HEK293 (cell line): ENCODE data around the gene LBX1.

Source experiments
- CTCF ChIA-PET: fragments of 350-600 bp; formaldehyde crosslinking; extraction: SDS; loops from one replicate; lab custom pipeline; 2021; ENCODE audit warnings: antibody characterized with exemption; lab: Yijun Ruan, JAX
- POLR2A ChIA-PET: fragments of 300-600 bp; formaldehyde crosslinking; extraction: SDS; loops from one replicate; lab custom pipeline; 2020; ENCODE audit warnings: antibody characterized with exemption, inconsistent platforms; lab: Yijun Ruan, JAX
- H3K27ac ChIP-seq: fragments of 200-500 bp; sonication (Bioruptor generic); 2 replicates; pipeline ENCODE4 v1.5.1; 2014; ENCODE audit warnings: low read depth, low read length, control low read depth, inconsistent platforms; ENCODE audit errors: extremely low read depth
- H3K36me3 ChIP-seq, 2 experiments: fragments of 200-500 bp in 1 of 2; sonication (Bioruptor generic) in 1 of 2; 1 replicate in 1 of 2; 2 replicates in 1 of 2; pipeline ENCODE4 v1.5.1; 2014 to 2017; ENCODE audit warnings: inconsistent platforms in 2 of 2, low read length in 2 of 2; ENCODE audit not compliant: control insufficient read depth in 2 of 2, insufficient read depth in 1 of 2
- H3K4me1 ChIP-seq: fragments of 200-500 bp; sonication (Bioruptor generic); 2 replicates; pipeline ENCODE4 v1.5.1; 2014; ENCODE audit warnings: mild to moderate bottlenecking, low read length, inconsistent platforms; ENCODE audit not compliant: control insufficient read depth, insufficient read depth
- H3K4me3 ChIP-seq: 2 replicates; pipeline ENCODE4 v1.5.1; 2011; ENCODE audit warnings: low read depth, mild to moderate bottlenecking, control low read depth, low read length, moderate library complexity
- H3K9me3 ChIP-seq: fragments of 200-500 bp; sonication (Bioruptor generic); 2 replicates; pipeline ENCODE4 v1.5.1; 2014; ENCODE audit warnings: low read depth, low read length, inconsistent platforms; ENCODE audit not compliant: control insufficient read depth, insufficient read depth
- GLI2 ChIP-seq: fragments of 450-650 bp; formaldehyde crosslinking; IDR thresholded peaks from 2 replicates; pipeline ENCODE4; 2017; ENCODE audit warnings: missing biosample characterization, missing genetic modification characterization, low read depth, borderline replicate concordance
- IKZF3 ChIP-seq: fragments of 450-650 bp; IDR thresholded peaks from 2 replicates; pipeline ENCODE4 v1.5.0; 2018; ENCODE audit warnings: missing biosample characterization, mild to moderate bottlenecking, missing genetic modification characterization, moderate library complexity
- KLF10 ChIP-seq: fragments of 450-650 bp; IDR thresholded peaks from 2 replicates; pipeline ENCODE4 v1.5.1; 2018; ENCODE audit warnings: missing biosample characterization, mild to moderate bottlenecking, missing genetic modification characterization
- PRDM6 ChIP-seq: fragments of 450-650 bp; formaldehyde crosslinking; IDR thresholded peaks from 2 replicates; pipeline ENCODE4 v1.5.1; 2017; ENCODE audit warnings: missing biosample characterization, missing genetic modification characterization
- SETDB1 ChIP-seq: IDR thresholded peaks from one replicate; pipeline ENCODE4 v1.6.1; 2017; ENCODE audit warnings: mild to moderate bottlenecking, low read length, moderate library complexity, mixed read lengths; ENCODE audit not compliant: insufficient read length
- ZBTB1 ChIP-seq: fragments of 450-650 bp; formaldehyde crosslinking; IDR thresholded peaks from 2 replicates; pipeline ENCODE4 v1.5.1; 2016; ENCODE audit warnings: missing biosample characterization, missing genetic modification characterization
- ZBTB6 ChIP-seq: fragments of 450-650 bp; formaldehyde crosslinking; IDR thresholded peaks from 2 replicates; pipeline ENCODE4 v1.5.1; 2017; ENCODE audit warnings: missing biosample characterization, missing genetic modification characterization
- ZBTB8A ChIP-seq: fragments of 450-650 bp; formaldehyde crosslinking; IDR thresholded peaks from 2 replicates; pipeline ENCODE4 v1.5.1; 2016; ENCODE audit warnings: missing biosample characterization, missing genetic modification characterization
- ZFP3 ChIP-seq: fragments of 450-650 bp; formaldehyde crosslinking; IDR thresholded peaks from 2 replicates; pipeline ENCODE4 v1.5.1; 2016; ENCODE audit warnings: low read depth, missing biosample characterization, missing genetic modification characterization
- ZFP37 ChIP-seq: fragments of 450-650 bp; formaldehyde crosslinking; IDR thresholded peaks from 2 replicates; pipeline ENCODE4 v1.5.1; 2016; ENCODE audit warnings: missing biosample characterization, missing genetic modification characterization
- ZNF133 ChIP-seq: fragments of 450-650 bp; formaldehyde crosslinking; IDR thresholded peaks from 2 replicates; pipeline ENCODE4 v1.5.1; 2016; ENCODE audit warnings: missing biosample characterization, missing genetic modification characterization
- ZNF174 ChIP-seq: fragments of 450-650 bp; formaldehyde crosslinking; IDR thresholded peaks from 2 replicates; pipeline ENCODE4 v1.5.0; 2017; ENCODE audit warnings: missing biosample characterization, mild to moderate bottlenecking, missing genetic modification characterization
- ZNF175 ChIP-seq: fragments of 450-650 bp; formaldehyde crosslinking; IDR thresholded peaks from 2 replicates; pipeline ENCODE4 v1.5.1; 2016; ENCODE audit warnings: missing biosample characterization, missing genetic modification characterization
- ZNF211 ChIP-seq: fragments of 450-650 bp; formaldehyde crosslinking; IDR thresholded peaks from 2 replicates; pipeline ENCODE4 v1.5.1; 2016; ENCODE audit warnings: low read depth, missing biosample characterization, missing genetic modification characterization
- ZNF274 ChIP-seq, 2 experiments: fragments of 200-500 bp in 1 of 2; fragments of 450-650 bp in 1 of 2; sonication (Bioruptor generic) in 1 of 2; formaldehyde crosslinking in 1 of 2; IDR thresholded peaks; 2 replicates each; pipeline versions ENCODE4 v1.5.1 to v1.6.1; 2014 to 2016; ENCODE audit warnings: borderline replicate concordance in 1 of 2, inconsistent platforms in 1 of 2, low read length in 1 of 2, missing biosample characterization in 1 of 2, missing genetic modification characterization in 1 of 2
- ZNF335 ChIP-seq: fragments of 450-650 bp; formaldehyde crosslinking; conservative IDR thresholded peaks from 2 replicates; pipeline ENCODE4 v1.5.1; 2016; ENCODE audit warnings: missing biosample characterization, missing genetic modification characterization
- ZNF366 ChIP-seq: fragments of 450-650 bp; formaldehyde crosslinking; conservative IDR thresholded peaks from 2 replicates; pipeline ENCODE4 v1.5.1; 2016; ENCODE audit warnings: missing biosample characterization, missing genetic modification characterization
- ZNF394 ChIP-seq: fragments of 450-650 bp; formaldehyde crosslinking; IDR thresholded peaks from 2 replicates; pipeline ENCODE4 v1.5.1; 2016; ENCODE audit warnings: missing biosample characterization, missing genetic modification characterization, mild to moderate bottlenecking, moderate library complexity, borderline replicate concordance
- ZNF529 ChIP-seq: fragments of 450-650 bp; formaldehyde crosslinking; IDR thresholded peaks from 2 replicates; pipeline ENCODE4 v1.5.1; 2017; ENCODE audit warnings: missing genetic modification characterization, missing biosample characterization; ENCODE audit not compliant: insufficient replicate concordance
- ZNF639 ChIP-seq: fragments of 450-650 bp; formaldehyde crosslinking; IDR thresholded peaks from 2 replicates; pipeline ENCODE4 v1.5.1; 2016; ENCODE audit warnings: missing biosample characterization, missing genetic modification characterization
- ZNF701 ChIP-seq: fragments of 450-650 bp; formaldehyde crosslinking; IDR thresholded peaks from 2 replicates; pipeline ENCODE4 v1.5.1; 2016; ENCODE audit warnings: missing biosample characterization, missing genetic modification characterization
- ZNF747 ChIP-seq: fragments of 450-650 bp; formaldehyde crosslinking; IDR thresholded peaks from 2 replicates; pipeline ENCODE4 v1.5.1; 2016; ENCODE audit warnings: missing biosample characterization, missing genetic modification characterization
- ZNF76 ChIP-seq: fragments of 450-650 bp; formaldehyde crosslinking; IDR thresholded peaks from 2 replicates; pipeline ENCODE4; 2016; ENCODE audit warnings: low read depth, missing biosample characterization, missing genetic modification characterization, borderline replicate concordance
- ZNF777 ChIP-seq: fragments of 450-650 bp; formaldehyde crosslinking; IDR thresholded peaks from 2 replicates; pipeline ENCODE4 v1.5.1; 2017; ENCODE audit warnings: missing biosample characterization, missing genetic modification characterization, borderline replicate concordance
- TF ChIP-seq, protein P1 (sequence below): fragments of 450-650 bp; formaldehyde crosslinking; IDR thresholded peaks from 2 replicates; pipeline ENCODE4 v1.5.1; 2017; ENCODE audit warnings: missing biosample characterization, missing genetic modification characterization
- TF ChIP-seq, protein P2 (sequence below): fragments of 450-650 bp; formaldehyde crosslinking; IDR thresholded peaks from 2 replicates; pipeline ENCODE4 v1.5.1; 2017; ENCODE audit warnings: missing biosample characterization, missing genetic modification characterization

Gene LBX1

DNA sequence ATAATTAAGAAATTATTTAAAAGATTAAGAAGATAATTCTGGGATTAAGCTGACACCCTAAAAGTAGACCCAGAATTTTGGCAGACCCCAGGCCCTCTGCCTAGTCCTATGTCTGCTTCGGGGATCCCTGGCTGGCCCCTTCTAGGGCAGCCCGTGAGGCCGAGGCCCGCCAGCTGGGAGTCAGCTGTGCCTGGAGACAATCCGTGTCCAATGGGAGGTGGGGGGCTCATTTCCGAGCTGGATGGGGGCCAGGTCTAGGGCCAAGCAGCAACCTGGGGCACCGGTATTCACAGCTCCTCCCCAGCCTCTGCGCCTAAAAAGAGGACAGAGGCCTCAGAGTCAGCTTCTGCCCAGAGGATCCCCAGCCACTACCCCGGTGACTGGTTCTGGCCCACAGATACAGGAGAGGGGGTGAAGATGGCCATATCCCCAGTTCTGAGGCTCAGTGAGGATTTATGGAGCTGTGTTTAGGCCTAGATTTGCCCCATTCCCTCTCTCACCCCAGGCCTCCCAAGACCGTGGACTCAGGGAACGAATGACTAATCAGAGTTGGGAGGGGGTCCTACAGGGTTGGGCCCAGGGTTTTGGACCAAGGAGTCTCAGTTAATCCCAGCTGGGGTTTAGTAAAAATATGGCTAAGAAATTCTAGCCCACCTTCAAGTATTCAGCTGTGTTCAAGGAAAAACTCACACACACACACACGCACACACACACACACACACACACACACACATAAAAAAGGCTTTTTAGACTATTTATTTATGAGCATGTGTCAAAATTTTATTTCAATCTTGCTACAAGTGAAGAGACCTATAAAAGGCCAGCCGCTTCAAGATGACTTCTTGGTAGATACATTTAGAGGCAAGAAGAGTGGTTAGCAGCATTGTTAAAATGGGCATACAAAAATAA lies 37.4 kb upstream of the LBX1 start:
- H3K4me3 ChIP-seq: no peak overlapping the region
- H3K9me3 ChIP-seq: no peaks in the 10 kb centered on the region
- no peak overlapping the region for H3K27ac ChIP-seq
- ChIA-PET CTCF (interaction anchor here (0.6 to 12.0 kb wide), 6 partner anchors 10 to 242 kb away, joined by 3 to 124 read pairs (median 3); no protein-coding TSS in a partner anchor), POLR2A (interaction anchor here (0.6 kb wide), 1 partner anchor 76 kb away, joined by 9 read pairs; no protein-coding TSS in a partner anchor)
- no peaks in the 10 kb centered on the region for H3K4me1 ChIP-seq
- H3K36me3 ChIP-seq: no peaks in the 10 kb centered on the region
- TF ChIP-seq ZNF274 (IDR thresholded peaks at IDR 0.05; ENCODE audit: low read length) (no peak), ZNF274 (tag by site-specific recombination; IDR thresholded peaks at IDR 0.05; ENCODE audit: borderline replicate concordance) (no peak), ZNF335 (tag by site-specific recombination) (peak; percentile 54), ZNF133 (no peak), ZNF76 (no peak), ZNF174 (no peak), ZNF701 (tag by site-specific recombination) (no peak), IKZF3 (tag by site-specific recombination) (no peak), ZBTB1 (tag by site-specific recombination) (no peak), ZFP37 (no peak), PRDM6 (tag by site-specific recombination) (0 out of 2 replicates have a peak, but pooled peaks have one; percentile 21)
- TF ChIP-seq, protein P1, sequence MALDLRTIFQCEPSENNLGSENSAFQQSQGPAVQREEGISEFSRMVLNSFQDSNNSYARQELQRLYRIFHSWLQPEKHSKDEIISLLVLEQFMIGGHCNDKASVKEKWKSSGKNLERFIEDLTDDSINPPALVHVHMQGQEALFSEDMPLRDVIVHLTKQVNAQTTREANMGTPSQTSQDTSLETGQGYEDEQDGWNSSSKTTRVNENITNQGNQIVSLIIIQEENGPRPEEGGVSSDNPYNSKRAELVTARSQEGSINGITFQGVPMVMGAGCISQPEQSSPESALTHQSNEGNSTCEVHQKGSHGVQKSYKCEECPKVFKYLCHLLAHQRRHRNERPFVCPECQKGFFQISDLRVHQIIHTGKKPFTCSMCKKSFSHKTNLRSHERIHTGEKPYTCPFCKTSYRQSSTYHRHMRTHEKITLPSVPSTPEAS (tag by site-specific recombination): peak; percentile 82
- TF ChIP-seq, protein P2, sequence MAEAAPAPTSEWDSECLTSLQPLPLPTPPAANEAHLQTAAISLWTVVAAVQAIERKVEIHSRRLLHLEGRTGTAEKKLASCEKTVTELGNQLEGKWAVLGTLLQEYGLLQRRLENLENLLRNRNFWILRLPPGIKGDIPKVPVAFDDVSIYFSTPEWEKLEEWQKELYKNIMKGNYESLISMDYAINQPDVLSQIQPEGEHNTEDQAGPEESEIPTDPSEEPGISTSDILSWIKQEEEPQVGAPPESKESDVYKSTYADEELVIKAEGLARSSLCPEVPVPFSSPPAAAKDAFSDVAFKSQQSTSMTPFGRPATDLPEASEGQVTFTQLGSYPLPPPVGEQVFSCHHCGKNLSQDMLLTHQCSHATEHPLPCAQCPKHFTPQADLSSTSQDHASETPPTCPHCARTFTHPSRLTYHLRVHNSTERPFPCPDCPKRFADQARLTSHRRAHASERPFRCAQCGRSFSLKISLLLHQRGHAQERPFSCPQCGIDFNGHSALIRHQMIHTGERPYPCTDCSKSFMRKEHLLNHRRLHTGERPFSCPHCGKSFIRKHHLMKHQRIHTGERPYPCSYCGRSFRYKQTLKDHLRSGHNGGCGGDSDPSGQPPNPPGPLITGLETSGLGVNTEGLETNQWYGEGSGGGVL: no peak; the same call in 1 of the 2 replicates

DNA sequence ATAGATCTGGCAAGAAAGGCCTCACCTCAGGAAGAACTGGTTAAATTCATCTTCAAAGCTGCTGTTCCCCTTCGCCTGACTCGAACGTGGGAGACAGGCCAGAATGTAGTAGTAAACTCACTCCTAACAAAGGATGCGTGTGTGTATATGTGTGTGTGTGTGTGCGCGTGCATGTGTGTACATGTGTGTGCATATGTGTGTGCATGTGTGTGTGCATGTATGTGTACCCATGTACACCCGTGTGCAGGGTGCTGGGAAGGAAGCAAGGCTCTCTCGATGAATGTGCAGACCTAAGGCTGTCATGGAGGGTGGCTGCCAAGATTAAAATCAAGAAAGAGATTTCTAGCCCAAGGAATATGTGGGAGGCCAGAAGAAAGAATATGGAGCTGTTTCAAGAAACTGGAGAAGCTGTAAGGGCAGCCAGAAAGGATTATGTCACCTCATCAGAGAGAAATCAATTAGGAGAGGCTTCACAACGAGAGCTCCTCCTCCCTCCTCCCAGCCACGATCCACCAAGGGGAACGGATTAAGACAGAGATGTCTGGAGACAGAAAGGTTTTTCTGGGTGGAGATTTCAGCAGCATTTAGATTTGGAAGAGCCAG lies 34.0 kb upstream of the LBX1 start:
- no peaks in the 10 kb centered on the region for H3K9me3 ChIP-seq
- ChIA-PET CTCF (interaction anchor here (0.9 to 3.7 kb wide), 7 partner anchors 10 to 244 kb away, joined by 3 to 25 read pairs (median 3); no protein-coding TSS in a partner anchor), POLR2A (interaction anchor here (1.0 kb wide), 1 partner anchor 33 kb away, joined by 4 read pairs; no protein-coding TSS in a partner anchor)
- no peaks in the 10 kb centered on the region for H3K36me3 ChIP-seq
- no peak overlapping the region for H3K4me3 ChIP-seq
- H3K4me1 ChIP-seq: no peaks in the 10 kb centered on the region
- no peak overlapping the region for H3K27ac ChIP-seq
- TF ChIP-seq ZNF394 (peak; percentile 76; the same call in 1 of the 2 replicates), ZBTB1 (tag by site-specific recombination) (no peak), SETDB1 (no peak), ZNF529 (tag by site-specific recombination) (no peak), KLF10 (tag by site-specific recombination) (no peak), ZBTB6 (tag by site-specific recombination) (peak; percentile 55; the same call in 1 of the 2 replicates), ZNF777 (tag by site-specific recombination) (no peak), GLI2 (tag by site-specific recombination) (no peak), ZBTB8A (no peak), ZFP3 (no peak), ZNF639 (no peak), ZNF211 (no peak), ZNF175 (no peak), ZNF366 (tag by site-specific recombination) (peak; percentile 57), ZNF747 (tag by site-specific recombination) (no peak)
